GM15510 (cell line): Measurements from ENCODE around the gene OR5AU1.

Experiments used
- POLR2A ChIP-seq: IDR thresholded peaks from 3 replicates; pipeline ENCODE4 v1.6.1; 2011; ENCODE audit warnings: borderline replicate concordance; ENCODE audit not compliant: insufficient read length; ENCODE audit errors: extremely low read depth

Gene OR5AU1

DNA sequence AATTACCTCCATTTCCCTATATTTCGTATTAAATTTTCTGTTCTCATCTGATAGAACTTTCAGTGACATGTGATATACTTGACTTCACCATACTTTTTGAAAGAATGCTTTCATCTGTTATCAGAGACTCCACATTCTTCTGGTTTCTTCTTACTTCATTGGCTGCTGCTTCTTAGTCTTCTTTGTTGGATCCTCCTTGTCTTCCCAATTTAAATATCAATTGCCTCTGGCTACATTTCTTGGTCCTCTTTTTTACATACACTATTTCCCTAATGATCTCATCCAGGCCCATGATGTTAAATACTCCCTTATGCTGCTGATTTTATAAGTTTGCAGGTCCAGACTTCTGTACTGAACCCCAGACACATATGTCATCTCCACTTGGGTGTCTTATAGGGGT lies 22.0 kb downstream of the OR5AU1 start:
- no peak for TF ChIP-seq POLR2A

GRCh38 chr14:21123429-21123828 lies 32.4 kb downstream of the OR5AU1 start:
- TF ChIP-seq POLR2A: no peak

GRCh38 chr14:21121122-21121521 lies 34.7 kb downstream of the OR5AU1 start:
- TF ChIP-seq POLR2A: no peak

DNA sequence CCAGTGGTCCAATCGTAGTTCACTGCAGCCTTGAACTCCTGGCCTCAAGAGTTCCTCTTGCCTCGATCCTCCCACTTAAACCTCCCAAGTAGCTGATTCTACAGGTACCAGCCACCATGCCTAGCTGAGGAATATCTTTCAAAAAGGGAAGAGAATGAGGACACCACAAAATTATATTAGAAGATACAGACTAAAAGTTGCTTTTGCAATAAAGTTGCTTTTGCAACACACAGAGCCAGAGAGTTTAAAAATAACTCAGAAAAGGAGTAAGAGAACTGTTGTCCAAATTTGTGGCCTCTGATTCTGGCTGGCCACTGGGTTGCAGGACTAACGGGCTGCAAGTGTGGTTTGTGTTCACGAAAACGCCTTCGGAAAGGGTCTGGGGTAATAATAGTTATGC lies 35.2 kb downstream of the OR5AU1 start:
- TF ChIP-seq POLR2A: no peak

DNA sequence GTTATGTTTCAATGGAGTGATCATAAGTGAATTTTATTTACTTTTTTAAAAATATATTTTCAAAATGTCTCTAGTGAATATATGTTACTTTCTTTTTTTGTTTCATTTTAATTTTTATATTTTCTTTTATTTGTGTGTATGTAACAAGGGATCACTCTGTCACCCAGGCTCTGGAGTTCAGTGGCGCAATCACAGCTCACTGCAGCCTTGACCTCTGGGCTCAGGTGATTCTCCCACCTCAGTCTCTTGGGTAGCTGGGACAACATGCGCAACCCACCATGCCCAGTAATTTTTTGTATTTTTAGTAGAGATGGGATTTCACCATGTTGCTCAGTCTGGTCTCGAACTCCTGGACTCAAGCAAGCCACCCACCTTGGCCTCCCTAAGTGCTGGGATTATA lies 36.9 kb downstream of the OR5AU1 start:
- TF ChIP-seq POLR2A: no peak

DNA sequence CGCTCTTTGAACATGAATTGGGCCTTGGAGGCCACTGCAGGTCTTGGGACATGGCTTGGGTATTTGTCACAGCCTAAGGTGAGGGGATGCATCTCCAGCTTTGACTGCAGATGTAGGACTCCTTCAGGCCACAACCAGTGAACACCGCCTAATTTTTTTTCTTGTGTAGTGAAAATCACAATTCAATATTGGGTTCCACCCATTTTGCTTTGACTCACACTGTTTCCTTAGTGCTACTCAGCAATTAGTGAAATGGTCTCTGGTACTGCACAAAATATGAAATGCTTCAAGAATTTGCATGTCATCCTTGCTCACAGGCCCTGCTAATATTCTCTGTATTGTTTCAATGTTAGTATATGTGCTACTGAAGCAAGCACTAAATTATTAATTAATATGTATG lies 42.5 kb downstream of the OR5AU1 start:
- TF ChIP-seq POLR2A: no peak

- no peak for TF ChIP-seq POLR2A
These were observed 43.6 kb downstream of the OR5AU1 start for GRCh38 chr14:21112255-21112654.

GRCh38 chr14:21109377-21110138 lies 46.3 kb downstream of the OR5AU1 start:
- TF ChIP-seq POLR2A: no peak

GRCh38 chr14:21108791-21109190 lies 47.1 kb downstream of the OR5AU1 start:
- TF ChIP-seq POLR2A: no peak

- TF ChIP-seq POLR2A: no peak
These were observed 48.5 kb downstream of the OR5AU1 start for GRCh38 chr14:21107283-21107800.

DNA sequence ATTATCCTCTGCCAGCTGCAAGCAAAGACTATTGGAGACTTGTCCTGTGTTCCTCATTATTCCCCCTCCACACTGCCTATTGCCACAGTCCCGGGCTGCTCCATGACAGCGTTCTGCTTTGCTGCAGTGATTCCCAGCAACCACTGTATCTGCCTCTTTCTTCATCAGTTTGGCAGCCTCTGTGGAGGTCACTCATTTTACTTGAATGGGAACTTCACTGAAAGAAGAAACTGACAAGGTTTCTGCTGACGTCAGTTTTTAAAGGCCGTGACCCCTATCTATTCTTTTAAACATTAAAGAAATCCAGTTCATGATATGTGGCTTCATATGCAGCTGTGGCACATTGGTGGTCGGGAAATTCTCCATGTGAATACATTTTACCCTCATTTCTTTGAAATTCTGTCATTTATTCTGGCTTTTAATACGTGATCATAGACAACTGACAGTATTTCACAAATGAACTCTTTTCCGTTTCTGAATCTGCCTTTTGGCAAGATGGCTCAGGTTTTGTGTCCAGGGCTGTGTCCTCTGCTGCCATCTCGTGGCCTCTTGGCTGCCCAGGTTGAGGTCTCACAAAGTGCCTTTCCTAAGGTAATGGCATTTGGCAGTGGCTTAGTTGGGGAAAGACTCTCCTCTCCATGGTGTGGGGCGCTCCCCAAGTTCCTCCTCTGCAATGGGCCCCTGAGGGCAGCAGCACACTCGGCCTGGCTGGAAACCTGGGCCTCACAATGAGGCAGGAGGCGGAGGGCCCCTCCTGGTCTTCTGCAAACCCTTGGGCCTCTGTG lies 49.2 kb downstream of the OR5AU1 start:
- TF ChIP-seq POLR2A: no peak

GRCh38 chr14:21106176-21106497 lies 49.7 kb downstream of the OR5AU1 start:
- no peak for TF ChIP-seq POLR2A

DNA sequence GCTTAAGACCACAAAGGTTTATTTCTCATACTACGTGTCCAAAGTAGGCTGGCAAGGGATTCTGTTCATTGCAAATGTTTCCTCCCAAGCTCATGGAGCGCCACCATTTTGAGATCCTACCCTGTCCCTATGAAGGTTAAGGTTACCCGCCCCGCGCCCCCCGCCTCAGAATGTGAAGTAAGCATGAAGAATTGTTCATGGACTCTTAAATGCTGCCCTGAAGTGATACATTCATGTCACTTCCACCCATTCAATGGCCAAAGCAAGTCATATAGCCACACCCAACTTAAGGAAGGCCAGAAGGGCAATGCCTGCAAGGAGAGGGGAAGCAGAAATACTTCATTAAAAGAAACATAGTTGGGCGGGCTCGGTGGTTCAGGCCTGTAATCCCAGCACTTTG lies 50.8 kb downstream of the OR5AU1 start:
- TF ChIP-seq POLR2A: no peak
